ENCODE data around the gene TGFBR1.

- TF ChIP-seq, protein P1, sequence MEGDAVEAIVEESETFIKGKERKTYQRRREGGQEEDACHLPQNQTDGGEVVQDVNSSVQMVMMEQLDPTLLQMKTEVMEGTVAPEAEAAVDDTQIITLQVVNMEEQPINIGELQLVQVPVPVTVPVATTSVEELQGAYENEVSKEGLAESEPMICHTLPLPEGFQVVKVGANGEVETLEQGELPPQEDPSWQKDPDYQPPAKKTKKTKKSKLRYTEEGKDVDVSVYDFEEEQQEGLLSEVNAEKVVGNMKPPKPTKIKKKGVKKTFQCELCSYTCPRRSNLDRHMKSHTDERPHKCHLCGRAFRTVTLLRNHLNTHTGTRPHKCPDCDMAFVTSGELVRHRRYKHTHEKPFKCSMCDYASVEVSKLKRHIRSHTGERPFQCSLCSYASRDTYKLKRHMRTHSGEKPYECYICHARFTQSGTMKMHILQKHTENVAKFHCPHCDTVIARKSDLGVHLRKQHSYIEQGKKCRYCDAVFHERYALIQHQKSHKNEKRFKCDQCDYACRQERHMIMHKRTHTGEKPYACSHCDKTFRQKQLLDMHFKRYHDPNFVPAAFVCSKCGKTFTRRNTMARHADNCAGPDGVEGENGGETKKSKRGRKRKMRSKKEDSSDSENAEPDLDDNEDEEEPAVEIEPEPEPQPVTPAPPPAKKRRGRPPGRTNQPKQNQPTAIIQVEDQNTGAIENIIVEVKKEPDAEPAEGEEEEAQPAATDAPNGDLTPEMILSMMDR (IDR thresholded peaks at IDR 0.05): no peak
- no peak for TF ChIP-seq EZH2 (IDR thresholded peaks at IDR 0.05)
- no peak for TF ChIP-seq EZH2phosphoT487 (IDR thresholded peaks at IDR 0.05)
Observed at GRCh38 chr9:99190597-99191283, 85.8 kb downstream of the TGFBR1 start.
